ENCODE measurements around the gene ZNF701.
"Not testable (repeated sequence)": the region's sequence is repeated elsewhere in the genome, so short reads cannot be mapped to it uniquely, and the experiment has no call there.

Gene ZNF701

DNA sequence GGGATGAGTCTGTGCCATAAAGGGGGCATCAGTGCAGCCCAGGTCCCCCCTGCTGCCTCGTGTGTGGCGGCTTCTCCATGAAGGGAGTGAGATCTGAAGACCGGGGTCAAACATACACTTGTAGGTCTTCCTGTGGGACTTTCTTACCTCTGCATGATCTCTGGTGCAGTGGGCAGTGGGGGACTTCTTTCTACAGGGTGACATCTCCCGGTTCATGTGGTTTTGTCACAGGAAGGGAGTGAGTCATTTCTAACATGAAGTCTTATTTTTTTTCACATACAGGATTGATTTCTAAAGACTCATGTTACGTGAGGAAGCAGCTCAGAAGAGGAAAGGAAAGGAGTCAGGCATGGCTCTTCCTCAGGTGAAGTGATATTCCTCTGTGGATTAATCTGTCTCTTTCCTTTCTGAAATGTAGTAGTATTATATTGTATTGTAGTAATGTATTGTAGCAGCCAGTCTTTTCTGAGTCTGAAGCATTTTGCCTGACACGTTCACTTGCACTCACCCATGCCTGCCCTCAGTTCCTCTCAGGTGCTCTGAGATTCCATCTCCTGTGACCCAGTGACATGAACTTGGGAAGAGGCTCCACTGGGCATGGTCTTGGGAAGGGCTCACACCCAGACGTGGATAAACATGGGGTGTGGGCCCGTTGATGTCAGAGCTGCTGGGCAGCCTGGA, 27.0 kb upstream of the ZNF701 start (continued):
- TF ChIP-seq, protein P1, sequence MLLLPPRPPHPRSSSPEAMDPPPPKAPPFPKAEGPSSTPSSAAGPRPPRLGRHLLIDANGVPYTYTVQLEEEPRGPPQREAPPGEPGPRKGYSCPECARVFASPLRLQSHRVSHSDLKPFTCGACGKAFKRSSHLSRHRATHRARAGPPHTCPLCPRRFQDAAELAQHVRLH (tag by site-specific recombination; IDR thresholded peaks at IDR 0.05), result no peak
- TF ChIP-seq ZNF391 (tag by site-specific recombination; IDR thresholded peaks at IDR 0.05; ENCODE audit: borderline replicate concordance, low read depth) (no peak), ZBTB48 (tag by site-specific recombination; IDR thresholded peaks at IDR 0.05) (no peak)

GRCh38 chr19:52554216-52554971, 15.7 kb upstream of the ZNF701 start:
- Histone ChIP-seq H3K4me3 (ENCODE audit: low read depth, low read length) (no peak overlapping the region), H3K36me3 (ENCODE audit: control insufficient read depth in 2 of 2, insufficient read depth in 1 of 2, low read length in 2 of 2) (peaks cover 0 to 44% of the 10 kb centered on the region in 2 experiments; a peak in 1 of 3 replicates), H3K27ac (ENCODE audit: extremely low read depth, low read depth, low read length) (no peak overlapping the region), H3K9me3 (ENCODE audit: control insufficient read depth, insufficient read depth, low read depth, low read length) (no peaks in the 10 kb centered on the region), H3K4me1 (ENCODE audit: control insufficient read depth, insufficient read depth, low read length) (no peaks in the 10 kb centered on the region)
- ChIA-PET POLR2A (no interaction called here), CTCF (no interaction called here)
- TF ChIP-seq ZNF621 (tag by site-specific recombination; IDR thresholded peaks at IDR 0.05) (no peak), ZNF341 (tag by site-specific recombination; IDR thresholded peaks at IDR 0.05; ENCODE audit: low read depth) (no peak), SETDB1 (IDR thresholded peaks at IDR 0.05; ENCODE audit: insufficient read length, low read length) (peak; percentile 78), ZNF274 (IDR thresholded peaks at IDR 0.05; ENCODE audit: low read length) (no peak), ZNF274 (tag by site-specific recombination; IDR thresholded peaks at IDR 0.05; ENCODE audit: borderline replicate concordance) (peak; percentile 84; the same call in 1 of the 2 replicates)

GRCh38 chr19:52557231-52557995, 12.7 kb upstream of the ZNF701 start:
- Histone ChIP-seq H3K27ac (ENCODE audit: extremely low read depth, low read depth, low read length) (no peak overlapping the region), H3K9me3 (ENCODE audit: control insufficient read depth, insufficient read depth, low read depth, low read length) (no peaks in the 10 kb centered on the region; the same call in 1 of the 2 replicates), H3K36me3 (ENCODE audit: control insufficient read depth in 2 of 2, insufficient read depth in 1 of 2, low read length in 2 of 2) (peaks cover 0 to 36% of the 10 kb centered on the region in 2 experiments; a peak in 1 of 3 replicates), H3K4me3 (ENCODE audit: low read depth, low read length) (no peak overlapping the region), H3K4me1 (ENCODE audit: control insufficient read depth, insufficient read depth, low read length) (no peaks in the 10 kb centered on the region)
- TF ChIP-seq SCRT2 (tag by site-specific recombination; IDR thresholded peaks at IDR 0.05) (no peak), MEIS1 (CRISPR knock-in tag; IDR thresholded peaks at IDR 0.05; ENCODE audit: borderline replicate concordance) (no peak), ZNF2 (tag by site-specific recombination; IDR thresholded peaks at IDR 0.05) (no peak), ZNF112 (tag by site-specific recombination; IDR thresholded peaks at IDR 0.05) (no peak), KLF9 (tag by site-specific recombination; IDR thresholded peaks at IDR 0.05; ENCODE audit: low read depth) (no peak), ZNF660 (tag by site-specific recombination; IDR thresholded peaks at IDR 0.05) (no peak), ZNF140 (tag by site-specific recombination; IDR thresholded peaks at IDR 0.05) (no peak), ZNF621 (tag by site-specific recombination; IDR thresholded peaks at IDR 0.05) (no peak), ZNF292 (tag by site-specific recombination; IDR thresholded peaks at IDR 0.05; ENCODE audit: borderline replicate concordance, low read depth) (no peak), SP2 (tag by site-specific recombination; IDR thresholded peaks at IDR 0.05) (no peak), SP7 (tag by site-specific recombination; IDR thresholded peaks at IDR 0.05) (no peak)
- TF ChIP-seq, protein P2, sequence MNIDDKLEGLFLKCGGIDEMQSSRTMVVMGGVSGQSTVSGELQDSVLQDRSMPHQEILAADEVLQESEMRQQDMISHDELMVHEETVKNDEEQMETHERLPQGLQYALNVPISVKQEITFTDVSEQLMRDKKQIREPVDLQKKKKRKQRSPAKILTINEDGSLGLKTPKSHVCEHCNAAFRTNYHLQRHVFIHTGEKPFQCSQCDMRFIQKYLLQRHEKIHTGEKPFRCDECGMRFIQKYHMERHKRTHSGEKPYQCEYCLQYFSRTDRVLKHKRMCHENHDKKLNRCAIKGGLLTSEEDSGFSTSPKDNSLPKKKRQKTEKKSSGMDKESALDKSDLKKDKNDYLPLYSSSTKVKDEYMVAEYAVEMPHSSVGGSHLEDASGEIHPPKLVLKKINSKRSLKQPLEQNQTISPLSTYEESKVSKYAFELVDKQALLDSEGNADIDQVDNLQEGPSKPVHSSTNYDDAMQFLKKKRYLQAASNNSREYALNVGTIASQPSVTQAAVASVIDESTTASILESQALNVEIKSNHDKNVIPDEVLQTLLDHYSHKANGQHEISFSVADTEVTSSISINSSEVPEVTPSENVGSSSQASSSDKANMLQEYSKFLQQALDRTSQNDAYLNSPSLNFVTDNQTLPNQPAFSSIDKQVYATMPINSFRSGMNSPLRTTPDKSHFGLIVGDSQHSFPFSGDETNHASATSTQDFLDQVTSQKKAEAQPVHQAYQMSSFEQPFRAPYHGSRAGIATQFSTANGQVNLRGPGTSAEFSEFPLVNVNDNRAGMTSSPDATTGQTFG (tag by site-specific recombination; IDR thresholded peaks at IDR 0.05; ENCODE audit: borderline replicate concordance), result no peak
- ChIA-PET POLR2A (no interaction called here), CTCF (no interaction called here)

DNA sequence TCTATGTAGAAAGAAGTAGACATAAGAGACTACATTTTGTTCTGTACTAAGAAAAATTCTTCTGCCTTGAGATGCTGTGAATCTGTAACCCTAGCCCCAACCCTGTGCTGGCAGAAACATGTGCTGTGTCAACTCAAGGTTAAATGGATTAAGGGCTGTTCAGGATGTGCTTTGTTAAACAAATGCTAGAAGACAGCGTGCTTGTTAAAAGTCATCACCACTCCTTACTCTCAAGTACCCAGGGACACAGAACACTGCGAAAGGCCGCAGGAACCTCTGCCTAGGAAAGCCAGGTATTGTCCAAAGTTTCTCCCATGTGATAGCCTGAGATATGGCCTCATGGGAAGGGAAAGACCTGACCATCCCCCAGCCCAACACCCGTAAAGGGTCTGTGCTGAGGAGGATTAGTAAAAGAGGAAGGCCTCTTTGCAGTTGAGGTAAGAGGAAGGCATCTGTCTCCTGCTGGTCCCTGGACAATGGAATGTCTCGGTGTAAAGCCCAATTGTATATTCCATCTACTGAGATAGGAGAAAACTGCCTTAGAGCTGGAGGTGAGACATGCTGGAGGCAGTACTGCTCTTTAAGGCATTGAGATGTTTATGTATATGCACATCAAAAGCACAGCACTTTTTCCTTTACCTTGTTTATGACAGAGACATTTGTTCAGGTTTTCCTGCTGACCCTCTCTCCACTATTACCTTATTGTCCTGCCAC, 11.2 kb upstream of the ZNF701 start:
- H3K4me1 ChIP-seq (ENCODE audit: control insufficient read depth, insufficient read depth, low read length); H3K27ac ChIP-seq (ENCODE audit: extremely low read depth, low read depth, low read length); H3K4me3 ChIP-seq (ENCODE audit: low read depth, low read length); CTCF ChIA-PET; H3K9me3 ChIP-seq (ENCODE audit: control insufficient read depth, insufficient read depth, low read depth, low read length); POLR2A ChIA-PET: not testable (repeated sequence)
- H3K36me3 ChIP-seq (ENCODE audit: control insufficient read depth in 2 of 2, insufficient read depth in 1 of 2, low read length in 2 of 2), result peaks cover 0 to 21% of the 10 kb centered on the region in 2 experiments; a peak in 1 of 3 replicates

GRCh38 chr19:52561611-52562010, 8.5 kb upstream of the ZNF701 start:
- CTCF ChIA-PET, result not testable (repeated sequence)

More at GRCh38 chr19:52561611-52562010, 8.5 kb upstream of the ZNF701 start:
- POLR2A ChIA-PET; H3K27ac ChIP-seq (ENCODE audit: extremely low read depth, low read depth, low read length); H3K4me3 ChIP-seq (ENCODE audit: low read depth, low read length); H3K4me1 ChIP-seq (ENCODE audit: control insufficient read depth, insufficient read depth, low read length); H3K36me3 ChIP-seq (ENCODE audit: control insufficient read depth in 2 of 2, insufficient read depth in 1 of 2, low read length in 2 of 2); H3K9me3 ChIP-seq (ENCODE audit: control insufficient read depth, insufficient read depth, low read depth, low read length): not testable (repeated sequence)
